GM12878 (cell line): ENCODE data around the gene SLC26A8. TPM values are rescaled to one million over a fixed set of nuclear protein-coding genes. Genes with fewer than 3 reads are reported as not detected.
A peak's percentile ranks its signal among the peaks of the same experiment; 100 is the strongest.

ENCODE experiments used
- BCLAF1 ChIP-seq: fragments of 450-650 bp; IDR thresholded peaks from 2 replicates; pipeline ENCODE4 v1.6.1; 2017; ENCODE audit warnings: antibody characterized with exemption, mild to moderate bottlenecking, moderate library complexity
- BMI1 ChIP-seq: fragments of 450-650 bp; IDR thresholded peaks from 2 replicates; pipeline ENCODE4 v1.6.1; 2016; ENCODE audit warnings: mild to moderate bottlenecking, moderate library complexity, borderline replicate concordance
- BRCA1 ChIP-seq: IDR thresholded peaks from 2 replicates; pipeline ENCODE4 v1.6.1; 2011; ENCODE audit warnings: low read depth, low read length, improper control_type of control experiment
- ETV6 ChIP-seq, 2 experiments: fragments of 450-650 bp in 1 of 2; IDR thresholded peaks in 1 of 2; conservative IDR thresholded peaks in 1 of 2; 2 replicates each; pipeline ENCODE4 v1.6.1; 2014; ENCODE audit warnings: antibody characterized with exemption in 1 of 2, borderline replicate concordance in 1 of 2, low read depth in 1 of 2, mild to moderate bottlenecking in 1 of 2, moderate library complexity in 1 of 2
- FOXK2 ChIP-seq: fragments of 450-650 bp; IDR thresholded peaks from 2 replicates; pipeline ENCODE4 v1.6.1; 2017; ENCODE audit warnings: mild to moderate bottlenecking, moderate library complexity
- HDAC6 ChIP-seq: fragments of 200-600 bp; sonication (generic); IDR thresholded peaks from one replicate; pipeline ENCODE4 v1.8.0; 2017; ENCODE audit warnings: antibody characterized with exemption; ENCODE audit not compliant: unreplicated experiment
- HDGF ChIP-seq: fragments of 450-650 bp; IDR thresholded peaks from 2 replicates; pipeline ENCODE4 v1.6.1; 2016; ENCODE audit warnings: antibody characterized with exemption
- NKRF ChIP-seq: fragments of 450-650 bp; conservative IDR thresholded peaks from 2 replicates; pipeline ENCODE4 v1.6.1; 2017; ENCODE audit warnings: mild to moderate bottlenecking, moderate library complexity
- NR2F1 ChIP-seq: fragments of 450-650 bp; conservative IDR thresholded peaks from 2 replicates; pipeline ENCODE4 v1.6.1; 2017; ENCODE audit warnings: mild to moderate bottlenecking
- RAD21 ChIP-seq: IDR thresholded peaks from 2 replicates; pipeline ENCODE4 v1.6.1; 2011; ENCODE audit warnings: mild to moderate bottlenecking, low read depth, low read length, moderate library complexity; ENCODE audit not compliant: insufficient read depth
- RBBP5 ChIP-seq: fragments of 200-600 bp; sonication (generic); conservative IDR thresholded peaks from 2 replicates; pipeline ENCODE4 v1.6.1; 2016
- RELA ChIP-seq: fragments of 450-650 bp; IDR thresholded peaks from 2 replicates; pipeline ENCODE4 v1.8.0; 2014; ENCODE audit warnings: borderline replicate concordance; ENCODE audit not compliant: partially characterized antibody
- REST ChIP-seq: IDR thresholded peaks from 2 replicates; pipeline ENCODE4 v1.6.1; 2012; ENCODE audit warnings: mild to moderate bottlenecking, low read depth, low read length
- TARDBP ChIP-seq: IDR thresholded peaks from 2 replicates; pipeline ENCODE4 v1.6.1; 2016; ENCODE audit warnings: borderline replicate concordance
- ZBTB11 ChIP-seq: fragments of 450-650 bp; formaldehyde crosslinking; IDR thresholded peaks from 2 replicates; pipeline ENCODE4 v1.5.0; 2022; ENCODE audit warnings: mild to moderate bottlenecking, missing genetic modification characterization
- ZNF207 ChIP-seq: fragments of 450-650 bp; IDR thresholded peaks from 2 replicates; pipeline ENCODE4 v1.6.1; 2014; ENCODE audit warnings: antibody characterized with exemption, mild to moderate bottlenecking, borderline replicate concordance
- ZNF274 ChIP-seq: IDR thresholded peaks from one replicate; pipeline ENCODE4 v1.8.0; 2011; ENCODE audit not compliant: insufficient read length, insufficient read depth
- polyA plus RNA-seq, 11 experiments: library from polyadenylated mRNA; depleted of rRNA in 4 of 11; unstranded in 6 of 11; stranded (reverse) in 5 of 11; fragments of >200 nt; fragmentation: Nextera tagmentation in 4 of 11; fragmentation: Illumina TruSeq in 1 of 11; extraction: Ambion mirVana in 4 of 11; extraction: Trizol in 1 of 11; gene quantifications; 1 replicate in 1 of 11; 2 replicates in 10 of 11; pipeline versions ENCODE4 v1.2.1 to v1.2.3, GENCODE V29; 2011 to 2016; ENCODE audit warnings: inconsistent platforms in 2 of 11, missing spikeins in 2 of 11, low read depth in 1 of 11
- total RNA-seq, 4 experiments: library from RNA; depleted of rRNA in 3 of 4; stranded (reverse); fragments of >200 nt in 3 of 4; fragmentation: Illumina TruSeq in 1 of 4; extraction: Trizol in 1 of 4; gene quantifications; 2 replicates each; pipeline versions ENCODE4 v1.2.1 to v1.2.3, GENCODE V29; 2013 to 2021

The SLC26A8 gene
- total and polyA plus RNA-seq, 10 of the 15 experiments (the other 5 are each of a cell fraction or from before 2014, with no cell fraction given): 0.09 to 0.95 (median 0.27) TPM; not detected in 2

- TF ChIP-seq RBBP5 (no peak), BRCA1 (no peak), NKRF (no peak; the same call in 1 of the 2 replicates), RELA (no peak), FOXK2 (no peak), ETV6 (conservative IDR thresholded peaks at IDR 0.05 in 1 of 2, IDR thresholded peaks at IDR 0.05 in 1 of 2; ENCODE audit: borderline replicate concordance in 1 of 2, low read depth in 1 of 2) (no peak), ZBTB11 (CRISPR knock-in tag) (no peak), ZNF274 (no peak), TARDBP (no peak), REST (0 out of 2 replicates have a peak, but pooled peaks have one; percentile 35), BCLAF1 (no peak), BMI1 (no peak), HDAC6 (no peak), ZNF207 (no peak), RAD21 (no peak), NR2F1 (no peak), HDGF (peak; percentile 26; the same call in 1 of the 2 replicates)
These were observed 104.4 kb downstream of the SLC26A8 start (continued) for GRCh38 chr6:35919827-35920751.
